ENCODE results near the gene GPR139.

GRCh38 chr16:20073203-20074098 is at the start of gene GPR139:
- TF ChIP-seq CTCF (IDR thresholded peaks at IDR 0.05) = no peak
- no peak for TF ChIP-seq POLR2A (IDR thresholded peaks at IDR 0.05)

Data from esophagus squamous epithelium (tissue), 4 donors.